B cell (primary cell): ENCODE results near the gene MICU2. TPM values are rescaled to one million over a fixed set of nuclear protein-coding genes. Genes with fewer than 3 reads are reported as not detected.
"Not testable (repeated sequence)": the region's sequence is repeated elsewhere in the genome, so short reads cannot be mapped to it uniquely, and the experiment has no call there.

ENCODE experiments used
- ATAC-seq: fragments of 200-7000 bp; cut with Tn5 transposase; one replicate; pipeline ENCODE4 v1.10.0; 2021; ENCODE audit warnings: low read depth, mild to moderate bottlenecking, moderate number of reproducible peaks, moderate library complexity
- CTCF ChIA-PET: fragments of 350-600 bp; sonication (Branson Sonifier 250); formaldehyde crosslinking; loops from one replicate; lab custom pipeline; 2021; ENCODE audit warnings: antibody characterized with exemption, inconsistent platforms; lab: Charles Lee
- POLR2A ChIA-PET: fragments of 350-600 bp; sonication (Branson Sonifier 250); formaldehyde crosslinking; loops from one replicate; lab custom pipeline; 2021; ENCODE audit warnings: antibody characterized with exemption; lab: Charles Lee
- DNase-seq: peaks from one replicate; pipeline ENCODE4 v3.0.0; 2013
- H2AFZ ChIP-seq: 2 replicates; pipeline ENCODE4 v1.6.1; 2012; ENCODE audit warnings: mild to moderate bottlenecking, low read depth, low read length; ENCODE audit not compliant: insufficient read depth, poor library complexity, severe bottlenecking
- H3K27ac ChIP-seq, 2 donors: 1 replicate in 1 of 2; 2 replicates in 1 of 2; pipeline ENCODE4 v1.5.1; 2012 to 2013; ENCODE audit warnings: low read length in 2 of 2, mild to moderate bottlenecking in 2 of 2, moderate library complexity in 1 of 2
- H3K27me3 ChIP-seq, 4 experiments: fragments of 200-600 bp in 1 of 4; sonication (generic) in 1 of 4; replicated peaks in 1 of 4; 1 replicate in 2 of 4; 2 replicates in 2 of 4; pipeline versions ENCODE4 v1.6.1 to v1.7.0; 2013 to 2016; ENCODE audit warnings: low read length in 3 of 4, mild to moderate bottlenecking in 2 of 4, mixed read lengths in 1 of 4, moderate library complexity in 1 of 4; ENCODE audit not compliant: insufficient read depth in 4 of 4, control insufficient read depth in 3 of 4; ENCODE audit errors: control extremely low read depth in 1 of 4
- H3K36me3 ChIP-seq, 2 experiments: replicated peaks in 1 of 2; 1 replicate in 1 of 2; 2 replicates in 1 of 2; pipeline versions ENCODE4 v1.6.1 to v1.7.1; 2013; ENCODE audit warnings: low read length in 1 of 2; ENCODE audit not compliant: insufficient read depth in 2 of 2, control insufficient read depth in 1 of 2; ENCODE audit errors: control extremely low read depth in 1 of 2, extremely low read depth in 1 of 2
- H3K4me1 ChIP-seq, 2 donors: fragments of 200-600 bp in 1 of 2; sonication (generic) in 1 of 2; 1 replicate in 1 of 2; 2 replicates in 1 of 2; pipeline versions ENCODE4 v1.5.1 to v1.6.1; 2013 to 2017; ENCODE audit warnings: low read length in 2 of 2; ENCODE audit not compliant: control insufficient read depth in 2 of 2, insufficient read depth in 2 of 2
- H3K4me2 ChIP-seq: replicated peaks from 2 replicates; pipeline ENCODE3; 2012; ENCODE audit warnings: mild to moderate bottlenecking, low read depth, low read length; ENCODE audit not compliant: poor library complexity, severe bottlenecking
- H3K4me3 ChIP-seq, 5 experiments: fragments of 200-600 bp in 1 of 5; sonication (generic) in 1 of 5; 1 replicate in 3 of 5; 2 replicates in 2 of 5; pipeline versions ENCODE4 v1.5.1 to v1.7.0; 2011 to 2016; ENCODE audit warnings: low read length in 4 of 5, mild to moderate bottlenecking in 4 of 5, low read depth in 2 of 5, control low read depth in 1 of 5, moderate library complexity in 1 of 5; ENCODE audit not compliant: insufficient read depth in 1 of 5; ENCODE audit errors: control extremely low read depth in 1 of 5, extremely low read depth in 1 of 5
- H3K79me2 ChIP-seq: fragments of 200-600 bp; sonication (generic); one replicate; pipeline ENCODE4 v1.6.0; 2016; ENCODE audit warnings: low read length; ENCODE audit not compliant: control insufficient read depth, insufficient read depth
- H3K9ac ChIP-seq: fragments of 200-600 bp; sonication (generic); 2 replicates; pipeline ENCODE4 v1.6.1; 2017; ENCODE audit warnings: mild to moderate bottlenecking, low read length, moderate library complexity
- H3K9me3 ChIP-seq, 3 donors: one replicate each; pipeline versions ENCODE4 v1.6.1 to v1.7.1; 2013; ENCODE audit warnings: low read length in 2 of 3; ENCODE audit not compliant: control insufficient read depth in 2 of 3, insufficient read depth in 1 of 3; ENCODE audit errors: control extremely low read depth in 1 of 3
- H4K20me1 ChIP-seq: 2 replicates; pipeline ENCODE4 v1.6.0; 2012; ENCODE audit warnings: mild to moderate bottlenecking, low read length; ENCODE audit not compliant: insufficient read depth, control insufficient read depth, poor library complexity, severe bottlenecking
- H3K27ac Mint-ChIP-seq: one replicate; pipeline ENCODE4 v1.8.0; 2021; ENCODE audit warnings: mixed read lengths
- H3K27me3 Mint-ChIP-seq: one replicate; pipeline ENCODE4 v1.8.0; 2021; ENCODE audit warnings: mixed read lengths
- H3K4me1 Mint-ChIP-seq: one replicate; pipeline ENCODE4 v1.8.0; 2021; ENCODE audit warnings: mixed read lengths
- H3K4me3 Mint-ChIP-seq: one replicate; pipeline ENCODE4 v1.8.0; 2021; ENCODE audit warnings: mixed read lengths
- H3K9me3 Mint-ChIP-seq: one replicate; pipeline ENCODE4 v1.8.0; 2022; ENCODE audit warnings: mixed read lengths; ENCODE audit not compliant: insufficient read depth
- CTCF ChIP-seq: fragments of 200-600 bp; IDR thresholded peaks from one replicate; pipeline ENCODE4 v1.8.0; 2022; ENCODE audit warnings: antibody characterized with exemption, mild to moderate bottlenecking
- EZH2 ChIP-seq: IDR thresholded peaks from 2 replicates; pipeline ENCODE4 v1.6.1; 2012; ENCODE audit warnings: borderline replicate concordance, low read depth, mild to moderate bottlenecking, moderate library complexity, low read length; ENCODE audit not compliant: insufficient read depth, poor library complexity, severe bottlenecking
- WGBS: methylation state at CpG from one replicate; pipeline ENCODE4 v1.1.5; 2013; ENCODE audit warnings: missing lambda C conversion rate; ENCODE audit not compliant: insufficient coverage; 5-methylcytosine and 5-hydroxymethylcytosine counted together
- intact Hi-C: fragments of 100-400 bp; cut with micrococcal nuclease; formaldehyde crosslinking; loops from one replicate; pipeline ENCODE4 v1.10.0; 2022
- polyA plus RNA-seq: library from polyadenylated mRNA; depleted of rRNA; stranded (reverse); fragments of >200 nt; gene quantifications from 2 replicates; pipeline ENCODE4 v1.2.3, GENCODE V29; 2012
- total RNA-seq, 2 donors: library from RNA; stranded (reverse); fragments of 120-200 nt in 1 of 2; gene quantifications; 1 replicate in 1 of 2; 2 replicates in 1 of 2; pipeline versions ENCODE4 v1.2.3 to v1.2.4, GENCODE V29; 2013 to 2022

Gene MICU2
- total and polyA plus RNA-seq, 2 donors (not counting 1 experiment from before 2014, with no cell fraction given), result 52.2 to 56.7 TPM

- H3K36me3 ChIP-seq, H2AFZ ChIP-seq, H3K27me3 Mint-ChIP-seq, H3K4me3 ChIP-seq, CTCF ChIA-PET, intact Hi-C loops, POLR2A ChIA-PET, H3K9ac ChIP-seq, H3K27ac ChIP-seq, H3K9me3 ChIP-seq, H3K4me3 Mint-ChIP-seq, DNase-seq, H3K4me2 ChIP-seq, H3K27me3 ChIP-seq, ATAC-seq, H3K27ac Mint-ChIP-seq, H3K9me3 Mint-ChIP-seq: not testable (repeated sequence)
- H3K4me1 ChIP-seq, result peaks cover 20 to 25% of the 10 kb centered on the region in 2 donors
- H3K79me2 ChIP-seq, result peaks cover 91% of the 10 kb centered on the region
- H4K20me1 ChIP-seq, result peaks cover 46% of the 10 kb centered on the region
- peaks cover 61% of the 10 kb centered on the region for H3K4me1 Mint-ChIP-seq
- no CpG with 5 or more reads among the region's 5 CpGs for WGBS
Observed at GRCh38 chr13:21588411-21588810, 15.6 kb downstream of the MICU2 start.

GRCh38 chr13:21584973-21585592 is 18.9 kb downstream of the MICU2 start:
- Mint-ChIP-seq H3K27ac (no peak overlapping the region), H3K4me1 (peaks cover 47% of the 10 kb centered on the region), H3K4me3 (no peak overlapping the region), H3K9me3 (peaks cover 3% of the 10 kb centered on the region), H3K27me3 (no peaks in the 10 kb centered on the region)
- no peak overlapping the region for H3K4me2 ChIP-seq
- peaks cover 93% of the 10 kb centered on the region for H3K79me2 ChIP-seq
- no peaks in the 10 kb centered on the region for H3K27me3 ChIP-seq
- no peak overlapping the region for H2AFZ ChIP-seq
- POLR2A ChIA-PET, result no interaction called here
- no CpG with 5 or more reads among the region's 1 CpG for WGBS
- H3K36me3 ChIP-seq, result no peaks in the 10 kb centered on the region
- no peak overlapping the region for H3K27ac ChIP-seq
- no peak for ATAC-seq
- DNase-seq, result no peak
- H3K4me3 ChIP-seq, result no peak overlapping the region
- no peak for TF ChIP-seq EZH2
- TF ChIP-seq CTCF, result no peak
- intact Hi-C loops, result no loop called here
- CTCF ChIA-PET, result no interaction called here
- peaks cover 2 to 12% (median 7%) of the 10 kb centered on the region in 3 donors for H3K9me3 ChIP-seq
- peaks cover 43% of the 10 kb centered on the region for H4K20me1 ChIP-seq
- peaks cover 13 to 17% of the 10 kb centered on the region in 2 donors for H3K4me1 ChIP-seq
- no peak overlapping the region for H3K9ac ChIP-seq
